GM21717 (cell line): Measurements from ENCODE around the gene CYREN.

Experiments used
- ATAC-seq: cut with Tn5 transposase; IDR thresholded peaks from one replicate; pipeline ENCODE4 v1.9.1; 2021; ENCODE audit warnings: mild to moderate bottlenecking, moderate library complexity; ENCODE audit not compliant: unreplicated experiment

CYREN gene

GRCh38 chr7:135197906-135198655 lies 27.6 kb upstream of the CYREN start:
- no peak for ATAC-seq

DNA sequence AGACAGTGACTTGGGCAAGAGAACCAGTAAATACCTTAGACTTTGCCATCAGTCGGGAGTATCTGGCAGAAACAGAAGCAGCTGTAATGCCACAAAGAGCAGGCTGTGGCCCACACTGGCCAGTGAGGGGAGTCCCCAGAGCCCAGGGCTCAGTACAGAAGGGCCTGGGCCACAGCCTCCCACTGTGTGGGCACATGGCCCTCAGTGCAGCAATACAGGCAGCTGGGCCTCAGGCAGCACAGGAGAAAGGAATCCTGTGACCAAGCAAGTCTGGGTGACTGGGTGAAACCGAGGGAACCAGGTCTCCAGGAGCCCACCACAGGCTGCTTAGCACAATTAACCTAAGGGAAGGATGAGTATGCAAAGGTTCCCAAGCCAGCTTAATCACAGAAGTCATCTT lies 26.8 kb upstream of the CYREN start:
- no peak for ATAC-seq

DNA sequence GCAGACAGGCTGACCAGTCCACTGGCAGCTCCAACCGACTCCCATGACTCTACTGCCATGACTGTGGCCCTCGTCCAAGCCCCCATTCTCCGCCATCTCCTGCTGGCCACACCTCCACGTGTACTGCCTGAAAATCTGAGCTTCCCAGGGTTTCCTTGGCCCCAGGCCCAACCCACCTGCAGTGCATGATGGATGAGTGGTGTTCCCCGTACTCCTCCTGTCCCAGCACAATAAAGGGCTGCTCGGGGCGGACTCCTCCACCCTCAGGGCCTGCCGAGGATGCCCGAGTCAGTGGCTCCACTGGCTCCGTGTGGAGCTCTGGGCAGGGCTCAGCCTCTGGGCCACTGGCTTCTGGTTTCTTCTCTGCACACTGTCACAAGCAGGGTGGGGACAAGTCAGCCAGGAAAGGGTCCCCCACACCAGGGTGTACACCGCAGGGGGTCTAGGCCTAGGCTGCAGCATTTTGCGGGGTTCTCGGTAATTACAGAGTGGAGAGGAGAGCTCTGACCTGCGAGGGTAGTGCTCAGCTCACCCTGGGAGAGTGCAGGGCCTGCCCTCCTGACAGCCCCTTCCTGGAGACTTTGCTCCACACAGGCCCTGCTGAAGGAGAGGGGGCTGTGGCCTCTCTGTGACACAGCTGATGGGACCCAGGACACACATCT lies 25.6 kb upstream of the CYREN start:
- ATAC-seq: no peak

DNA sequence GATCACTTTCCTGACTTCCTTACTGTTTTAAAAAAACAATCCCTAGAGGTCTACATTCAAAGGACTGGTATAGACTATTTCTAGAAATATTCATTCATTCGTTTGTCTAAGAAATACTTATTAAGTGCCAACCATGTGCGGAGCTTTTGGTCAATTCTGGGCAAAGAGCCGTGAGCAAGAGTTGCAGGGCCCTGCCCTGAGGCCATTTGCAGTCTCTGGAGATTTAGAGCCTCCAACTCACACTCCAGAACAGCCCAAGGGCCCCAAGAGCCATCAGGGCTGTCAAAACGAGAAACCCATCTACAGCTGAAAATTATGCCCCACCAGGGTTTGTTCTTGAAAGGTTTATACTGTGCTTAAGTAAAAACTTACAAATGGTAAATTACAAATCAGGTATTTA lies 24.6 kb upstream of the CYREN start:
- ATAC-seq: no peak

GRCh38 chr7:135194494-135195095 lies 24.1 kb upstream of the CYREN start:
- ATAC-seq: no peak

- ATAC-seq: no peak
These were observed 23.1 kb upstream of the CYREN start for GRCh38 chr7:135193615-135194081.

DNA sequence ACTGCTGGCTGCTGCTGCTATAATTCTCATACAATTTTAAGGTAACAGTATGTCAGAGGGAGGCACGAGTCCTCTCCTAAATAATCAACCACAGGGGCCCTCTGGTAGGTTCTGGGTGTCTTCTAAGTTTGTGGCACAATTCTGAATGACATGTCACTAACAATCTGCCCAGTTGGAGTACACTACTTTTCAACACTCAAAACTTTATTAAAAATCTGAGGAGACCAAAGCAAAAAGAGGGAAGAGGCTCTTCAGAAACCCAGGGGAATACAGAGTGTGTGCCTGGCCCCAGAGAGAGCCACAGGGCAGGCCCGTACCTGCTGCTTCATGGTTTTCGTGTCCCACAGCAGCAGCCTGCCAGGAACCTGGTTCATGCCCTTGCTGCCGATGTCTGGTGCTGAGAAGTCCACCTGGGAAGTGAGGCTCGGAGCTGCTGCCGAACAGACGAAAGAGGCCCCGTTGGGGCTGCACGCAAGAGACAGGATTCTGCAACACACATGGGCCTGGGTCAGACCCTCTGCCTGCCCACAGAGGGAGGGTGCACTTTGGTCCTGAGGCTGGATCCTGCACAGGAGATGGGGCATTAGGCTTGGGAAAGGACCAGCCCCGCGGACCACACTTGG lies 22.5 kb upstream of the CYREN start:
- ATAC-seq: no peak

- no peak for ATAC-seq
These were observed 20.2 kb upstream of the CYREN start for GRCh38 chr7:135190703-135191102.

DNA sequence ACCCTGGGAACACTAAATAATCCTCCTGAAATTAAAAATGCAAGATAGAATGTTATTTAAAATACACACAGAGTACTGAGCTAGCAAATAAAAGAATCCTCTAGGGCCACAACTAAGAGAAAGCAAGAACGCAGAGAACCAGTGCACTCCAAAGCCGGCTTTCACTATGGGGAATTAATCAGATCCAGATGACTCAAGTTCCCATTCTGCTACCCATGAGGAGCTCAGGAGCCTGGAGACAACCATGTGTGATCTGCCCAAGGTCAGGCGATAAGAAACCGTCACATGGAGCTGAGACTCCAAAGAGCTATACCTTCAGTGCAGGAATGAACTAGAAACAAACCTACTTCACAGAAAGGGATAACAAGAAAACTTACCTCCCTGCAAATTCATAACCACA lies 19.5 kb upstream of the CYREN start:
- ATAC-seq: no peak

DNA sequence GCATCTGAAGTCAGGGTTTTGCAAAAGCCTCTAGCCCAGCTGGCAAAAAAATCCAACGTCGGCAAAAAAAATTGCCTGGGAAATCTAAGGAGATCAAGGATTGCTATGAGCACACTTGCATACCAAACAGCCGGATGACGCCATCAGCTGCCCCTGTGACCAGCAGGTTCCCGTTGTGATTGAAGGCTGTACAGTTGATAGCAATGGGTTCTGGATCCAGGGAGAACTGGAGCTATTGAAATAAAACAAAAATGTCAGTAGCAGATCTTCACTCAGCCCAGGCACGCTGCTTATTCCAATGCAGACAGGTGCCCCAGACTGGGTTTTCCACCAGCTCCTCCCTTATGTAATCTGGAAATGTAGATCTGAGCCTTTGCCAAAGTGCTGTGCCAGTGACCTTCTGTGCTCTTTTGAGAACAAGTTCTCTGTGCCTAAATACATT lies 18.7 kb upstream of the CYREN start:
- no peak for ATAC-seq

GRCh38 chr7:135188298-135188984 lies 17.9 kb upstream of the CYREN start:
- peak; percentile 54 for ATAC-seq

GRCh38 chr7:135186841-135187253 lies 16.3 kb upstream of the CYREN start:
- ATAC-seq: no peak

- no peak for ATAC-seq
These were observed 15.7 kb upstream of the CYREN start for GRCh38 chr7:135186261-135186540.

DNA sequence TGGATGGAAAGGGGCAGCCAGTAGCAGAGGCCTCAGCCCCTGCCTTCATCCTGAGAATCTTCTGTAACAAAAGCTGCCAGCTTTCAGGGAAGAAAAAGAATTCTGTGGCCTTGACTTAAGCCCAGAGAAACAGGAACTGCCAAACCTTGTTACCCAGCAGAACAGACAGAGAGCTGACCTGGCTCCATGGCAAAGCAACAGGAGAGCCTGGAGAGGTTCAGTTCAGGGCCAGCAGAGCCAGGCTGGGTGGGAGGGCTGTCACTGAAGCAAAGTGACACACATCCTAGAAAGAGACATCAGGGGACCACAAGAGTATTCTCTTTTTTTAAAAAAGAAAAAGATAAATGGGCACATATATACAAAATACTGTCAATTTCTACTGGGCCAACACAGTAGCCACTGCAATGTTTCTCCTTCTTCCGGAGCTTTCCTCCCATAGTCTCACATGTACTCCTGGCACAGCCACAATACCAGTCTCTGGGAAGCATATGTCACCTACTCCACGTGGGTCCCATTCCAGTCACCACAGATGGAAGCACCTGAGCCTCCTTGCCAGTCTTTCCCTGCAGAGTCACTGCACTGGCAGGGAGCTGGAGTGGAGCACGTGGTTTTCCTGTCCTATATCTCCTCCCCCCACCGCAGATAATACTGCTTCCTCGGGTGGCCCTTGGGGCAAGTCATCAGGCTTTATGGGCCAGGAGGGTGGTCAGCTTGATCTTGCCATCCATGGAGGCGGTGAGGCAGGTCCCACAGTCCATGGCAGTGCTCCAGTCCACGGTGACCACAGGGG lies 15.2 kb upstream of the CYREN start:
- ATAC-seq: no peak

GRCh38 chr7:135184254-135184841 lies 13.8 kb upstream of the CYREN start:
- ATAC-seq: no peak

- no peak for ATAC-seq
These were observed 13.0 kb upstream of the CYREN start for GRCh38 chr7:135183478-135183877.

DNA sequence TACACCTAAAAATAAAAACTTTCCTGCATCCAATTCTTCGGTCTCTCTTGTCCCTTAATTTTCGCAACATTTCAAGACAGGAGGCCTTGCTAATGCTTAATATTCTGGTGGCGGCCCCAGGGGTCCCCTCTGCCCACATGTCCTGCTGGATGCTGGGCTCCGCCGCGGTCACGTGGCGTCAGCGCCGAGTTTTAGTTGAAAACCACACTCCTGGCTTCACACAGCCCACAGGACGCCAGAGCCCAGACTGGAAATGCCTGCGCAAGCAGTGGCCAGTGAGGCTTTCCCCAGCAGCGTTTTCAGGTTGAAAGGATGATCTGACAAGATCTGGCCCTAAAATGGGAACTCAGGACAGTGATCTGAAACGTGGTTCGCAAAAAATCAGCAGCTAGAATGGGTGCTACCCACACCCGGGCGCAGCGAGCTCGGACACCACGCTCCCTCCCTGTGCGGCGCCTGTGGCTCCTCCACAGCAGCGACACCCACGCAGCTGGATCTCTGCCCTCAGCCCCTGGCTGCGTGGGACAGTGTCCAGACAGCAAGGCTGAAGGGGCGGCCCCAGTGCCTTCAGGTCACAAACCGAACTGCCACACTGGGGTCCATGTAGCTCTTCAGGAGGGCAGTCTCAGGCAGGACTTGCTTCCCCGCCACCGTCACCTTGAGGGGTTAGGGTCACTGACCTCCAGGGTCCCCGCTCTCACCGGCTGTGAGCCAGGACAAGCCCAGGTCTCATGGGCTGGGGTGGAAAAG lies 11.6 kb upstream of the CYREN start:
- ATAC-seq: no peak

- ATAC-seq: no peak
These were observed 10.9 kb upstream of the CYREN start for GRCh38 chr7:135181261-135181928.

DNA sequence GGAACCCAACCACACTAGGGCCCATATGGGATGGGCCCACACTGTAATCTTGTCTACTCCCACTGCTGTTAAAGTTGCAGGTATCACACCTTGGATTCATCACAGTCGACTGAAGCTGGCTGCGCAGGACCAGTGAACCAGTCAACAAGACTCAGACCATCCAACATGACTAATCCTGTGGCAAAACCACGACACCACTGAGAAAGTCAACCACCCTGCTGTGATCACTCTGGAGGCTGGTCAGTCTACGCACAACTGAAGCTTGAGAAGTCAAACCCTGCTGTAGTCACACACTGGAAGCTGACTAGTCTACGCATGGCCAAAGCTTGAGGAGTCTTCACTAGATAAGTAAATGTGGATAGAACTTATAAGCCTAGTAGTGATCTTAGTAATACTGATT lies 9.6 kb upstream of the CYREN start:
- ATAC-seq: no peak
